Ishikawa (cell line): Measurements from ENCODE around the gene CPEB4.

Experiments used
- CEBPB ChIP-seq: IDR thresholded peaks from 2 replicates; pipeline ENCODE4 v1.6.1; 2012
- CREB1 ChIP-seq: IDR thresholded peaks from 2 replicates; pipeline ENCODE4 v1.6.1; 2012; ENCODE audit warnings: low read depth
- EGR1 ChIP-seq: IDR thresholded peaks from 2 replicates; pipeline ENCODE4 v1.6.1; 2012
- EP300 ChIP-seq: IDR thresholded peaks from 2 replicates; pipeline ENCODE4 v1.6.1; 2012; ENCODE audit warnings: borderline replicate concordance
- FOXM1 ChIP-seq: IDR thresholded peaks from 2 replicates; pipeline ENCODE4 v1.6.1; 2012; ENCODE audit warnings: low read depth, borderline replicate concordance
- MAX ChIP-seq: IDR thresholded peaks from 2 replicates; pipeline ENCODE4 v1.6.1; 2012
- RAD21 ChIP-seq: IDR thresholded peaks from 2 replicates; pipeline ENCODE4 v1.6.1; 2012; ENCODE audit warnings: low read depth
- REST ChIP-seq: IDR thresholded peaks from 2 replicates; pipeline ENCODE4 v1.6.1; 2012; ENCODE audit warnings: low read depth, mild to moderate bottlenecking
- TAF1 ChIP-seq: IDR thresholded peaks from 2 replicates; pipeline ENCODE4 v1.6.1; 2012; ENCODE audit warnings: low read depth, mild to moderate bottlenecking
- TCF12 ChIP-seq: IDR thresholded peaks from 2 replicates; pipeline ENCODE4 v1.6.1; 2012; ENCODE audit warnings: low read depth
- TEAD4 ChIP-seq: IDR thresholded peaks from 2 replicates; pipeline ENCODE4 v1.6.1; 2012
- YY1 ChIP-seq: IDR thresholded peaks from 2 replicates; pipeline ENCODE4 v1.6.1; 2012; ENCODE audit warnings: low read depth

- no peak for TF ChIP-seq TAF1
- no peak for TF ChIP-seq REST
- TF ChIP-seq TCF12 = no peak
- no peak for TF ChIP-seq EP300
- TF ChIP-seq MAX = no peak
- TF ChIP-seq RAD21 = no peak
- TF ChIP-seq FOXM1 = no peak
- TF ChIP-seq TEAD4 = no peak
- TF ChIP-seq YY1 = no peak
- TF ChIP-seq CEBPB = no peak
- no peak for TF ChIP-seq CREB1
- TF ChIP-seq EGR1 = no peak
Observed at GRCh38 chr5:173893192-173893561, 5.0 kb downstream of the CPEB4 start.
